Liver (tissue), 9 donors: ENCODE results near the gene SPIRE2. TPM values are rescaled to one million over a fixed set of nuclear protein-coding genes. Genes with fewer than 3 reads are reported as not detected.

ENCODE experiments used
- DNase-seq: peaks from one replicate; pipeline ENCODE4 v3.0.0-alpha.2; 2017; ENCODE audit warnings: low spot score
- H3K27ac ChIP-seq, 2 donors: one replicate each; pipeline ENCODE4 v1.7.0; 2013; ENCODE audit warnings: inconsistent platforms in 2 of 2, low read length in 2 of 2, control low read depth in 1 of 2, low read depth in 1 of 2, mild to moderate bottlenecking in 1 of 2
- H3K27me3 ChIP-seq, 4 donors: one replicate each; pipeline versions ENCODE4 v1.6.1 to v1.7.0; 2013; ENCODE audit warnings: low read length in 3 of 4, inconsistent platforms in 1 of 4, mild to moderate bottlenecking in 1 of 4, moderate library complexity in 1 of 4; ENCODE audit not compliant: control insufficient read depth in 4 of 4, insufficient read depth in 4 of 4
- H3K36me3 ChIP-seq, 4 donors: one replicate each; pipeline versions ENCODE4 v1.6.1 to v1.7.0; 2013; ENCODE audit warnings: low read length in 3 of 4, mild to moderate bottlenecking in 3 of 4, low read depth in 1 of 4, moderate library complexity in 1 of 4; ENCODE audit not compliant: control insufficient read depth in 4 of 4, insufficient read depth in 3 of 4
- H3K4me1 ChIP-seq, 4 donors: one replicate each; pipeline versions ENCODE4 v1.6.1 to v1.7.0; 2013; ENCODE audit warnings: low read length in 3 of 4, mild to moderate bottlenecking in 3 of 4, moderate library complexity in 1 of 4; ENCODE audit not compliant: control insufficient read depth in 4 of 4, insufficient read depth in 4 of 4
- H3K4me3 ChIP-seq, 3 donors: one replicate each; pipeline versions ENCODE4 v1.6.1 to v1.7.0; 2013; ENCODE audit warnings: low read length in 3 of 3, control low read depth in 1 of 3, low read depth in 1 of 3, mild to moderate bottlenecking in 1 of 3
- H3K9ac ChIP-seq, 2 donors: one replicate each; pipeline ENCODE4 v1.7.0; 2013; ENCODE audit warnings: low read length in 2 of 2, mild to moderate bottlenecking in 2 of 2, moderate library complexity in 2 of 2, control low read depth in 1 of 2, low read depth in 1 of 2
- H3K9me3 ChIP-seq, 4 donors: one replicate each; pipeline versions ENCODE4 v1.6.1 to v1.7.0; 2013; ENCODE audit warnings: low read length in 3 of 4; ENCODE audit not compliant: control insufficient read depth in 4 of 4
- EGR1 ChIP-seq, 2 donors: IDR thresholded peaks; 2 replicates each; pipeline ENCODE4 v1.6.1; 2016 to 2018; ENCODE audit warnings: antibody characterized with exemption in 2 of 2, low read depth in 2 of 2
- FOXA1 ChIP-seq: IDR thresholded peaks from 2 replicates; pipeline ENCODE4 v1.6.1; 2016; ENCODE audit warnings: antibody characterized with exemption
- FOXA2 ChIP-seq: IDR thresholded peaks from 2 replicates; pipeline ENCODE4 v1.6.1; 2016; ENCODE audit warnings: antibody characterized with exemption
- GABPA ChIP-seq, 2 donors: IDR thresholded peaks in 1 of 2; conservative IDR thresholded peaks in 1 of 2; 2 replicates each; pipeline ENCODE4 v1.6.1; 2016; ENCODE audit warnings: antibody characterized with exemption in 2 of 2, mild to moderate bottlenecking in 1 of 2, moderate library complexity in 1 of 2
- HNF4A ChIP-seq, 2 donors: conservative IDR thresholded peaks; 2 replicates each; pipeline ENCODE4 v1.6.1; 2016; ENCODE audit warnings: antibody characterized with exemption in 2 of 2, mild to moderate bottlenecking in 2 of 2
- HNF4G ChIP-seq: IDR thresholded peaks from 2 replicates; pipeline ENCODE4 v1.6.1; 2016; ENCODE audit warnings: antibody characterized with exemption
- JUND ChIP-seq, 2 donors: IDR thresholded peaks; 2 replicates each; pipeline ENCODE4 v1.6.1; 2016; ENCODE audit warnings: antibody characterized with exemption in 2 of 2
- NR2F2 ChIP-seq: IDR thresholded peaks from 2 replicates; pipeline ENCODE4 v1.6.1; 2016; ENCODE audit warnings: antibody characterized with exemption
- RAD21 ChIP-seq, 2 donors: IDR thresholded peaks; 2 replicates each; pipeline ENCODE4 v1.6.1; 2016; ENCODE audit warnings: antibody characterized with exemption in 2 of 2, mild to moderate bottlenecking in 2 of 2
- RXRA ChIP-seq, 2 donors: IDR thresholded peaks; 2 replicates each; pipeline ENCODE4 v1.6.1; 2017 to 2018; ENCODE audit warnings: antibody characterized with exemption in 2 of 2, mild to moderate bottlenecking in 1 of 2
- TAF1 ChIP-seq: conservative IDR thresholded peaks from 2 replicates; pipeline ENCODE4 v1.6.1; 2016; ENCODE audit warnings: antibody characterized with exemption, mild to moderate bottlenecking
- YY1 ChIP-seq: IDR thresholded peaks from 2 replicates; pipeline ENCODE4 v1.6.1; 2016; ENCODE audit warnings: antibody characterized with exemption, mild to moderate bottlenecking
- WGBS: extraction: QIAGEN DNeasy Blood & Tissue Kit; methylation state at CpG from one replicate; pipeline ENCODE4 v1.1.7; 2013; 5-methylcytosine and 5-hydroxymethylcytosine counted together
- polyA plus RNA-seq, 2 donors: library from polyadenylated mRNA; stranded (reverse) in 1 of 2; unstranded in 1 of 2; fragments of 200-250 nt in 1 of 2; fragments of >200 nt in 1 of 2; fragmentation: Nextera tagmentation in 1 of 2; extraction: Ambion mirVana in 1 of 2; gene quantifications; one replicate each; pipeline versions ENCODE4 v1.2.1 to v1.2.3, GENCODE V29; 2013 to 2015
- total RNA-seq, 2 donors: library from RNA; depleted of rRNA; stranded (reverse); fragments of >200 nt; gene quantifications; one replicate each; pipeline ENCODE4 v1.2.3, GENCODE V29; 2014
- TF ChIP-seq, protein P1 (sequence below): IDR thresholded peaks from 2 replicates; pipeline ENCODE4 v1.6.1; 2016; ENCODE audit warnings: antibody characterized with exemption, mild to moderate bottlenecking
- TF ChIP-seq, protein P2 (sequence below): IDR thresholded peaks from 2 replicates; pipeline ENCODE4 v1.6.1; 2016; ENCODE audit warnings: antibody characterized with exemption
- TF ChIP-seq, protein P3 (sequence below): IDR thresholded peaks from 2 replicates; pipeline ENCODE4 v1.6.1; 2016; ENCODE audit warnings: antibody characterized with exemption
- donor health status: healthy.
- donor health status: healthy.
- donor health status: healthy.
- donor health status: healthy.
- donor health status: healthy.

Gene SPIRE2
- total and polyA plus RNA-seq, 4 donors: 1.7 to 7.2 (median 2.9) TPM

DNA sequence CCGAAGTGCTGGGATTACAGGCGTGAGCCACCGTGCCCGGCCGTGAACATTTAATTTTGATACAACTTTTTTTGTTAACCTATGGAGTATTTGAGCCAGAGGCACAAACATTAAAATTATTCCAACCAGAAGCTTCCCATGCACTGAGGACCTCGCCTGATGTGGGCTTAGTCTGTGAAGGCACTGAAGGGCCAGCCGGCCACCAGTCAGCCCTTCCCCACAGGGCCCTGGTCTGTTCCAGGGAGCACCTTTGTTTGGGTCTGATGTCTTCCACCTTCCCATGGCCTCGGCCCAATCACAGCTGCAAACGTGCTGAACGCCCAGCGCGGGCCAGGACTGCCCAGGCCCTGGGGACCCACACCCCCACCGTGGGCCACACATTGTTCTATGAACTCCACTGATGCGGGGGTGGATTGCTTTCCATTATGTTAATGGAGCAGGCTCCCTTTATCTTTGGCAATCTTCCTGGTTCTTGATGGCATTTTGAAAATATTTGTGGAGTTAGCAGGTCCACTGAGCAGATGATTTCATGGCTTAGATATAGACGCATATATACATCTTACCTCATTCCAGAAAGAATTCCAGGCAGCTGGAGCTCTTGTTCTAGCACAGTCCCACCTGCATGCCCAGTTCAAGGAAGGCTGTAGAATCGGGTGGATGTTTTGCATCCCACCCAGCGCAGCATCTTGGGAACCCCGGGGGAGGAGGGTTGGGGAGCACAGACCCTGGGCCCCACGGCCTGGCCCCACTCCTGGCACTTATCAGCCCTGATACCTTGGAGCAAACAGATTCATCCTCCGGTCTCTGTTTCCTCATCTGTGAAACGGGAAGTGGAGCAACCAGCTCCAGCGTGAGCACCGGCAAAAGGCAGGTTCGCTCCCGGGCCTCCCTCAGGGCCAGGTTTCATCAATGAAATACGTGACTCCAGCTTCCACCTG lies 14.5 kb downstream of the SPIRE2 start:
- Histone ChIP-seq H3K36me3 (no peaks in the 10 kb centered on the region), H3K4me3 (no peak overlapping the region), H3K9ac (no peak overlapping the region), H3K27me3 (no peaks in the 10 kb centered on the region), H3K9me3 (no peaks in the 10 kb centered on the region), H3K27ac (no peak overlapping the region), H3K4me1 (peaks cover 0 to 6% (median 5%) of the 10 kb centered on the region in 4 donors)
- 85% methylated on average over 26 of the region's 26 CpGs for WGBS
- TF ChIP-seq RAD21 (IDR thresholded peaks at IDR 0.05) (no peak), YY1 (no peak), HNF4A (conservative IDR thresholded peaks at IDR 0.05) (no peak)
- TF ChIP-seq, protein P1, sequence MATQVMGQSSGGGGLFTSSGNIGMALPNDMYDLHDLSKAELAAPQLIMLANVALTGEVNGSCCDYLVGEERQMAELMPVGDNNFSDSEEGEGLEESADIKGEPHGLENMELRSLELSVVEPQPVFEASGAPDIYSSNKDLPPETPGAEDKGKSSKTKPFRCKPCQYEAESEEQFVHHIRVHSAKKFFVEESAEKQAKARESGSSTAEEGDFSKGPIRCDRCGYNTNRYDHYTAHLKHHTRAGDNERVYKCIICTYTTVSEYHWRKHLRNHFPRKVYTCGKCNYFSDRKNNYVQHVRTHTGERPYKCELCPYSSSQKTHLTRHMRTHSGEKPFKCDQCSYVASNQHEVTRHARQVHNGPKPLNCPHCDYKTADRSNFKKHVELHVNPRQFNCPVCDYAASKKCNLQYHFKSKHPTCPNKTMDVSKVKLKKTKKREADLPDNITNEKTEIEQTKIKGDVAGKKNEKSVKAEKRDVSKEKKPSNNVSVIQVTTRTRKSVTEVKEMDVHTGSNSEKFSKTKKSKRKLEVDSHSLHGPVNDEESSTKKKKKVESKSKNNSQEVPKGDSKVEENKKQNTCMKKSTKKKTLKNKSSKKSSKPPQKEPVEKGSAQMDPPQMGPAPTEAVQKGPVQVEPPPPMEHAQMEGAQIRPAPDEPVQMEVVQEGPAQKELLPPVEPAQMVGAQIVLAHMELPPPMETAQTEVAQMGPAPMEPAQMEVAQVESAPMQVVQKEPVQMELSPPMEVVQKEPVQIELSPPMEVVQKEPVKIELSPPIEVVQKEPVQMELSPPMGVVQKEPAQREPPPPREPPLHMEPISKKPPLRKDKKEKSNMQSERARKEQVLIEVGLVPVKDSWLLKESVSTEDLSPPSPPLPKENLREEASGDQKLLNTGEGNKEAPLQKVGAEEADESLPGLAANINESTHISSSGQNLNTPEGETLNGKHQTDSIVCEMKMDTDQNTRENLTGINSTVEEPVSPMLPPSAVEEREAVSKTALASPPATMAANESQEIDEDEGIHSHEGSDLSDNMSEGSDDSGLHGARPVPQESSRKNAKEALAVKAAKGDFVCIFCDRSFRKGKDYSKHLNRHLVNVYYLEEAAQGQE: no peak
- DNase-seq: no peak

DNA sequence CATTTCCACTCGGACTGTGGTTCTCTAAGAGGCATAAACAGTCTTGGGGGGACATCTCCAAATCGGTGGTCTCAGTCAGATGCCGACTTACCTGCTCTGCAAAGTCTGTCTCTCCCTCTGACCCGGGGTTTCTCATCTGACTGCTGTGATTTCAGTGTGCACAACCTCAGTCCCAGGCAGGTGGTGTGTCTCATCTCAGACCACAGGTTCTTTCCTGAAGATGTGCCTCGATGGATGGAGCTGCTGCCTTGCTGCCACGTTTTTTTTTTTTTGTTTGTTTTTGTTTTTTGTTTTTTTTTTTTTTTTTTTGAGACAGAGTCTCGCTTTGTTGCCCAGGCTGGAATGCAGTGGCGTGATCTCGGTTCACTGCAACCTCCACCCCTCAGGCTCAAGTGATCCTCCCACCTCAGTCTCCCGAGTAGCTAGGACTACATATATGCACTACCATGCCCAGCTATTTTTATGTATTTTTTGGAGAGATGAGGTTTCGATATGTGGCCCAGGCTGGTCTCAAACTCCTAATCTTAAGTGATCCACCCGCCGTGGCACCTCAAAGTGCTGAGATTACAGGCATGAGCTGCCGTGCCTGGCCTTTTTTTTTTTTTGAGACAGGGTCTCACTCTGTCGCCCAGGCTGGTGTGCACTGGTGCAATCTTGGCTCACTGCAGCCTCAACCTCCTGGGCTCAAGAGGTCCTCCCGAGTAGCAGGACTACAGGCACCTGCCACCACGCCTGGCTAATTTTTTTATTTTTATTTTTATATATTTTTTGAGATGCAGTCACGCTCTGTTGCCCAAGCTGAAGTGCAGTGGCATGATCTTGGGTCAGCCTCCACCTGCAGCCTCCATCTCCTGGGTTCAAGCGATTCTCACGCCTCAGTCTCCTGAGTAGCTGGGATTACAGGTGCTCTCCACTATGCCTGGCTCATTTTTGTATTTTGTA lies 15.4 kb downstream of the SPIRE2 start:
- no peaks in the 10 kb centered on the region for H3K9me3 ChIP-seq
- WGBS: 80% methylated on average over 19 of the region's 20 CpGs
- H3K27ac ChIP-seq: no peak overlapping the region
- DNase-seq: no peak
- H3K4me3 ChIP-seq: no peak overlapping the region
- peaks cover 0 to 1% (median under 1%) of the 10 kb centered on the region in 4 donors for H3K4me1 ChIP-seq
- no peaks in the 10 kb centered on the region for H3K36me3 ChIP-seq
- no peak overlapping the region for H3K9ac ChIP-seq
- no peaks in the 10 kb centered on the region for H3K27me3 ChIP-seq
- TF ChIP-seq, protein P2, sequence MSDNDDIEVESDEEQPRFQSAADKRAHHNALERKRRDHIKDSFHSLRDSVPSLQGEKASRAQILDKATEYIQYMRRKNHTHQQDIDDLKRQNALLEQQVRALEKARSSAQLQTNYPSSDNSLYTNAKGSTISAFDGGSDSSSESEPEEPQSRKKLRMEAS: no peak
- TF ChIP-seq JUND (IDR thresholded peaks at IDR 0.05): no peak
- TF ChIP-seq YY1: no peak
- no peak for TF ChIP-seq HNF4A (conservative IDR thresholded peaks at IDR 0.05)
- no peak for TF ChIP-seq NR2F2
- no peak for TF ChIP-seq GABPA (IDR thresholded peaks at IDR 0.05 in 1 of 2, conservative IDR thresholded peaks at IDR 0.05 in 1 of 2)
- no peak for TF ChIP-seq EGR1 (IDR thresholded peaks at IDR 0.05; ENCODE audit: low read depth in 2 of 2)
- TF ChIP-seq HNF4G: no peak
- TF ChIP-seq FOXA1: no peak
- TF ChIP-seq RAD21 (IDR thresholded peaks at IDR 0.05): no peak
- no peak for TF ChIP-seq TAF1
- no peak for TF ChIP-seq FOXA2
- TF ChIP-seq, protein P3, sequence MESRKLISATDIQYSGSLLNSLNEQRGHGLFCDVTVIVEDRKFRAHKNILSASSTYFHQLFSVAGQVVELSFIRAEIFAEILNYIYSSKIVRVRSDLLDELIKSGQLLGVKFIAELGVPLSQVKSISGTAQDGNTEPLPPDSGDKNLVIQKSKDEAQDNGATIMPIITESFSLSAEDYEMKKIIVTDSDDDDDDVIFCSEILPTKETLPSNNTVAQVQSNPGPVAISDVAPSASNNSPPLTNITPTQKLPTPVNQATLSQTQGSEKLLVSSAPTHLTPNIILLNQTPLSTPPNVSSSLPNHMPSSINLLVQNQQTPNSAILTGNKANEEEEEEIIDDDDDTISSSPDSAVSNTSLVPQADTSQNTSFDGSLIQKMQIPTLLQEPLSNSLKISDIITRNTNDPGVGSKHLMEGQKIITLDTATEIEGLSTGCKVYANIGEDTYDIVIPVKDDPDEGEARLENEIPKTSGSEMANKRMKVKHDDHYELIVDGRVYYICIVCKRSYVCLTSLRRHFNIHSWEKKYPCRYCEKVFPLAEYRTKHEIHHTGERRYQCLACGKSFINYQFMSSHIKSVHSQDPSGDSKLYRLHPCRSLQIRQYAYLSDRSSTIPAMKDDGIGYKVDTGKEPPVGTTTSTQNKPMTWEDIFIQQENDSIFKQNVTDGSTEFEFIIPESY: no peak
- TF ChIP-seq RXRA (IDR thresholded peaks at IDR 0.05): no peak
